Activated CD4-positive, alpha-beta memory T cell treated with anti-CD3 and anti-CD28 coated beads for 36 hours (primary cell): ENCODE results near the gene SPECC1L. TPM values are rescaled to one million over a fixed set of nuclear protein-coding genes. Genes with fewer than 3 reads are reported as not detected.
"Not testable (repeated sequence)": the region's sequence is repeated elsewhere in the genome, so short reads cannot be mapped to it uniquely, and the experiment has no call there.

Experiments used
- CTCF ChIA-PET: fragments of 350-600 bp; sonication (Branson Sonifier 250); formaldehyde crosslinking; loops from one replicate; lab custom pipeline; 2021; ENCODE audit warnings: antibody characterized with exemption, inconsistent platforms; lab: Charles Lee
- POLR2A ChIA-PET: fragments of 350-600 bp; sonication (Branson Sonifier 250); formaldehyde crosslinking; loops from one replicate; lab custom pipeline; 2021; ENCODE audit warnings: antibody characterized with exemption; lab: Charles Lee
- DNase-seq: peaks from one replicate; pipeline ENCODE4 v3.0.0-alpha.2; 2020
- H3K27ac Mint-ChIP-seq: one replicate; pipeline ENCODE4 v1.8.0; 2021; ENCODE audit warnings: mixed read lengths
- H3K27me3 Mint-ChIP-seq: one replicate; pipeline ENCODE4 v1.8.0; 2021; ENCODE audit warnings: mixed read lengths
- H3K36me3 Mint-ChIP-seq: one replicate; pipeline ENCODE4 v1.8.0; 2021; ENCODE audit warnings: mixed read lengths
- H3K4me1 Mint-ChIP-seq: one replicate; pipeline ENCODE4 v1.8.0; 2021; ENCODE audit warnings: low read depth, mixed read lengths
- H3K4me3 Mint-ChIP-seq: one replicate; pipeline ENCODE4 v1.8.0; 2021; ENCODE audit warnings: mild to moderate bottlenecking, mixed read lengths
- H3K9me3 Mint-ChIP-seq: one replicate; pipeline ENCODE4 v1.8.0; 2021; ENCODE audit warnings: mixed read lengths
- intact Hi-C: fragments of 100-400 bp; cut with micrococcal nuclease; formaldehyde crosslinking; loops from one replicate; pipeline ENCODE4 v1.15.1; 2023
- total RNA-seq, 2 experiments: library from RNA; stranded (reverse); gene quantifications; one replicate each; pipeline ENCODE4 v1.2.3, GENCODE V29; 2021

SPECC1L gene
- total RNA-seq, 2 experiments from 2014 or later = 27.7 to 34.3 TPM

GRCh38 chr22:24273031-24273430 lies 2.4 kb downstream of the SPECC1L start:
- not testable (repeated sequence) for H3K9me3 Mint-ChIP-seq, DNase-seq, H3K4me3 Mint-ChIP-seq, H3K27me3 Mint-ChIP-seq
- POLR2A ChIA-PET = interaction anchor here (3.0 kb wide), 1 partner anchor 12 kb away, joined by 15 read pairs; no protein-coding TSS in a partner anchor
- intact Hi-C loops = loop anchor here (1.0 to 5.0 kb wide), 2 partner anchors 12 to 159 kb away; no protein-coding TSS in a partner anchor
- peaks cover 44% of the 10 kb centered on the region for H3K4me1 Mint-ChIP-seq
- H3K27ac Mint-ChIP-seq = peak overlapping the region; percentile 42
- peaks cover 11% of the 10 kb centered on the region for H3K36me3 Mint-ChIP-seq
- CTCF ChIA-PET = interaction anchor here (3.2 kb wide), 1 partner anchor 13 kb away, joined by 14 read pairs; no protein-coding TSS in a partner anchor

- DNase-seq, CTCF ChIA-PET, H3K9me3 Mint-ChIP-seq, H3K27me3 Mint-ChIP-seq, H3K4me3 Mint-ChIP-seq, H3K27ac Mint-ChIP-seq, POLR2A ChIA-PET: not testable (repeated sequence)
- Mint-ChIP-seq H3K36me3 (peaks cover 11% of the 10 kb centered on the region), H3K4me1 (peaks cover 47% of the 10 kb centered on the region)
- intact Hi-C loops = loop anchor here (1.0 to 5.0 kb wide), 2 partner anchors 11 to 158 kb away; no protein-coding TSS in a partner anchor
Observed at GRCh38 chr22:24273906-24274305, 3.3 kb downstream of the SPECC1L start.

GRCh38 chr22:24274696-24275405 lies 4.2 kb downstream of the SPECC1L start:
- Mint-ChIP-seq H3K4me1 (peaks cover 53% of the 10 kb centered on the region), H3K36me3 (peaks cover 11% of the 10 kb centered on the region)
- CTCF ChIA-PET, POLR2A ChIA-PET, DNase-seq, H3K9me3 Mint-ChIP-seq, H3K27me3 Mint-ChIP-seq, H3K4me3 Mint-ChIP-seq, H3K27ac Mint-ChIP-seq: not testable (repeated sequence)
- intact Hi-C loops = loop anchor here (5.0 kb wide), 1 partner anchor 157 kb away; no protein-coding TSS in a partner anchor

GRCh38 chr22:24280363-24280762 lies 9.7 kb downstream of the SPECC1L start:
- CTCF ChIA-PET, DNase-seq, H3K36me3 Mint-ChIP-seq, H3K27ac Mint-ChIP-seq, H3K9me3 Mint-ChIP-seq, POLR2A ChIA-PET, H3K27me3 Mint-ChIP-seq, H3K4me3 Mint-ChIP-seq, intact Hi-C loops: not testable (repeated sequence)
- H3K4me1 Mint-ChIP-seq = peaks cover 47% of the 10 kb centered on the region

- CTCF ChIA-PET = no interaction called here
- Mint-ChIP-seq H3K9me3 (no peaks in the 10 kb centered on the region), H3K27ac (no peak overlapping the region), H3K4me3 (no peak overlapping the region), H3K4me1 (peaks cover 49% of the 10 kb centered on the region), H3K36me3 (peaks cover 2% of the 10 kb centered on the region), H3K27me3 (no peaks in the 10 kb centered on the region)
- intact Hi-C loops = no loop called here
- no peak for DNase-seq
- POLR2A ChIA-PET = interaction anchor here (0.7 kb wide), 1 partner anchor 204 kb away, joined by 3 read pairs; no protein-coding TSS in a partner anchor
Observed at GRCh38 chr22:24282401-24282800, 11.8 kb downstream of the SPECC1L start.

- intact Hi-C loops = loop anchor here (1.0 to 2.0 kb wide), 3 partner anchors 11 to 202 kb away; no protein-coding TSS in a partner anchor
- peak overlapping the region; percentile 53 for H3K27ac Mint-ChIP-seq
- H3K9me3 Mint-ChIP-seq = no peaks in the 10 kb centered on the region
- no peaks in the 10 kb centered on the region for H3K27me3 Mint-ChIP-seq
- peak overlapping the region; percentile 2 for H3K4me3 Mint-ChIP-seq
- CTCF ChIA-PET = interaction anchor here (1.0 to 2.4 kb wide), 3 partner anchors 13 to 97 kb away, joined by 3 to 14 read pairs (median 4); partner anchors contain the start of gene SPECC1L
- H3K4me1 Mint-ChIP-seq = peaks cover 43% of the 10 kb centered on the region
- DNase-seq = no peak
- H3K36me3 Mint-ChIP-seq = peaks cover 3% of the 10 kb centered on the region
- POLR2A ChIA-PET = interaction anchor here (1.0 to 2.8 kb wide), 4 partner anchors 13 to 202 kb away, joined by 3 to 15 read pairs (median 4); partner anchors contain the start of gene SPECC1L
Observed at GRCh38 chr22:24284747-24285203, 14.1 kb downstream of the SPECC1L start.

GRCh38 chr22:24285245-24285644 lies 14.6 kb downstream of the SPECC1L start:
- ChIA-PET CTCF (interaction anchor here (1.0 to 2.4 kb wide), 3 partner anchors 13 to 97 kb away, joined by 3 to 14 read pairs (median 4); partner anchors contain the start of gene SPECC1L), POLR2A (interaction anchor here (1.0 to 2.8 kb wide), 4 partner anchors 14 to 201 kb away, joined by 3 to 15 read pairs (median 4); partner anchors contain the start of gene SPECC1L)

GRCh38 chr22:24287212-24287611 lies 16.6 kb downstream of the SPECC1L start:
- CTCF ChIA-PET, H3K4me3 Mint-ChIP-seq, H3K27me3 Mint-ChIP-seq, intact Hi-C loops, H3K27ac Mint-ChIP-seq, H3K9me3 Mint-ChIP-seq, DNase-seq, POLR2A ChIA-PET, H3K36me3 Mint-ChIP-seq: not testable (repeated sequence)
- H3K4me1 Mint-ChIP-seq = peaks cover 39% of the 10 kb centered on the region

More at GRCh38 chr22:24285245-24285644, 14.6 kb downstream of the SPECC1L start:
- H3K27me3 Mint-ChIP-seq = no peaks in the 10 kb centered on the region
- no peak for DNase-seq
- H3K27ac Mint-ChIP-seq = peak overlapping the region; percentile 53
- H3K9me3 Mint-ChIP-seq = no peaks in the 10 kb centered on the region
- peaks cover 46% of the 10 kb centered on the region for H3K4me1 Mint-ChIP-seq
- H3K4me3 Mint-ChIP-seq = no peak overlapping the region
- intact Hi-C loops = loop anchor here (1.0 to 2.0 kb wide), 3 partner anchors 12 to 202 kb away; no protein-coding TSS in a partner anchor
- peaks cover 3% of the 10 kb centered on the region for H3K36me3 Mint-ChIP-seq

GRCh38 chr22:24287801-24288200 lies 17.2 kb downstream of the SPECC1L start:
- peaks cover 36% of the 10 kb centered on the region for H3K4me1 Mint-ChIP-seq
- intact Hi-C loops, H3K27ac Mint-ChIP-seq, H3K36me3 Mint-ChIP-seq, H3K4me3 Mint-ChIP-seq, DNase-seq, POLR2A ChIA-PET, H3K9me3 Mint-ChIP-seq, CTCF ChIA-PET, H3K27me3 Mint-ChIP-seq: not testable (repeated sequence)

GRCh38 chr22:24289114-24289513 lies 18.5 kb downstream of the SPECC1L start:
- DNase-seq = no peak
- H3K27me3 Mint-ChIP-seq = no peaks in the 10 kb centered on the region
- intact Hi-C loops = no loop called here
- no peak overlapping the region for H3K4me3 Mint-ChIP-seq
- H3K27ac Mint-ChIP-seq = no peak overlapping the region
- H3K4me1 Mint-ChIP-seq = peaks cover 32% of the 10 kb centered on the region
- ChIA-PET CTCF (no interaction called here), POLR2A (no interaction called here)
- no peaks in the 10 kb centered on the region for H3K9me3 Mint-ChIP-seq
- peaks cover 3% of the 10 kb centered on the region for H3K36me3 Mint-ChIP-seq

- H3K4me3 Mint-ChIP-seq = no peak overlapping the region
- H3K4me1 Mint-ChIP-seq = peaks cover 28% of the 10 kb centered on the region
- no peak for DNase-seq
- intact Hi-C loops = no loop called here
- peaks cover 3% of the 10 kb centered on the region for H3K36me3 Mint-ChIP-seq
- CTCF ChIA-PET = no interaction called here
- H3K27ac Mint-ChIP-seq = no peak overlapping the region
- no peaks in the 10 kb centered on the region for H3K9me3 Mint-ChIP-seq
- POLR2A ChIA-PET = no interaction called here
- H3K27me3 Mint-ChIP-seq = no peaks in the 10 kb centered on the region
Observed at GRCh38 chr22:24289741-24290163, 19.1 kb downstream of the SPECC1L start.

- intact Hi-C loops = no loop called here
- H3K27me3 Mint-ChIP-seq = no peaks in the 10 kb centered on the region
- H3K4me1 Mint-ChIP-seq = peaks cover 21% of the 10 kb centered on the region
- peaks cover 3% of the 10 kb centered on the region for H3K36me3 Mint-ChIP-seq
- H3K9me3 Mint-ChIP-seq = no peaks in the 10 kb centered on the region
- ChIA-PET POLR2A (no interaction called here), CTCF (no interaction called here)
- no peak overlapping the region for H3K27ac Mint-ChIP-seq
- DNase-seq = no peak
- H3K4me3 Mint-ChIP-seq = no peak overlapping the region
Observed at GRCh38 chr22:24290459-24290858, 19.8 kb downstream of the SPECC1L start.
